DMS153 treated with DMSO at 0.1 percent for 48 hours (cell line): ENCODE measurements around the gene S100A11.
A peak's percentile ranks its signal among the peaks of the same experiment; 100 is the strongest.

Source experiments
- DNase-seq: peaks from one replicate; lab custom pipeline; 2025; ENCODE audit not compliant: unreplicated experiment; lab: John Stamatoyannopoulos, UW

S100A11 gene

DNA sequence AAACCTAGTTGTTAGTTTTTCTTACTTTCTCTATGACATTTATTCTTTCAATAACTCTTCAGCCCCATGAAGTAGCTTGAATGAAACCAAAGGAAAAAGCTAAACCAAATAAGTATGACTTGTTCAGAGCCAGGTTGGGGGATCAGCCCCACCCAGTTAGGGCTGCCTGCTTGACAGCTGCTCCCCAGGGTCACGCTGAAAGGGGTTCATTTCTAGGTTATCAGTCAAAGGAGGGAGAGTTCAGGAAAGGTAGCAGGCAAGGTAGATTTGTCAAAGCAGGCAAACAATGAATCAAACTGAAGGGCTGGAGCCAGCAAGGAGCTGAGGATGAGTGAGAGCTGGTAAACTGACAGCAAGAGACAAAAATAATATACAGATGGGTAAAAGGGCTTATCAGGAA lies 3.1 kb upstream of the S100A11 start:
- no peak for DNase-seq

DNA sequence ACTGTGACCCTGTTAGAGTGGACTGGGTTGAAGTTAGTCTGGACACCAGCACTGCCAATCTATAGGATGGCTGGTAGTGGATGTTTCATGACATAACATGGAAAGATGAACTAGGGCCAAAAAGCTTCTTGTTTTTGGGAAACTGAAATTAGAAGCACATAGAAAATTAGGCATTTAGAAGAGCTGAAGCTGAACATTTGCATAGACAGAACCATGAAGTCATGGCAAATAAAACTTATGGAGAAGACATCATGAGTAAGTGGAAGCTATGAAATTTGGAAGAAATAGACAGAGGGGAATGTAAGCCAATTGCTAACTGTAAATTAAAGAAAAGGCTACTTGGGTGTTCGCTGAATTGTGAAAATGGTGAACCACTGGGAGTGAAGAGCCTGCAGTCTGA lies 2.7 kb upstream of the S100A11 start:
- no peak for DNase-seq

DNA sequence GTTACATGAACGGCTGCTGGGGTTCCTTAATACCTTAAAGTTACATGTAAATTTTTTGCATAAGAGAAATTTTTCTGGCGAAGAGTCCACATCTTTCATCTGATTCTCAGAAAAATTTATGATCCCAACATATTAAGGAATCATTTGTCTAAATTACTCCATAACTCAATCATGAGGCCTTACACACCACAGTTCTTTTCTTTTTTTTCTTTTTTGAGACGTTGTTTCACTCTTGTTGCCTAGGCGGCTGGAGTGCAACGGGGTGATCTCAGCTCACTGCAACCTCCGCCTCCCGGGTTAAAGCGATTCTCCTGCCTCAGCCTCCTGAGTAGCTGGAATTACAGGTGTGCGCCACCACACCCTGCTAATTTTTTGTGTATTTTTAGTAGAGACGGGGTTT lies 2.1 kb upstream of the S100A11 start:
- DNase-seq, result no peak

DNA sequence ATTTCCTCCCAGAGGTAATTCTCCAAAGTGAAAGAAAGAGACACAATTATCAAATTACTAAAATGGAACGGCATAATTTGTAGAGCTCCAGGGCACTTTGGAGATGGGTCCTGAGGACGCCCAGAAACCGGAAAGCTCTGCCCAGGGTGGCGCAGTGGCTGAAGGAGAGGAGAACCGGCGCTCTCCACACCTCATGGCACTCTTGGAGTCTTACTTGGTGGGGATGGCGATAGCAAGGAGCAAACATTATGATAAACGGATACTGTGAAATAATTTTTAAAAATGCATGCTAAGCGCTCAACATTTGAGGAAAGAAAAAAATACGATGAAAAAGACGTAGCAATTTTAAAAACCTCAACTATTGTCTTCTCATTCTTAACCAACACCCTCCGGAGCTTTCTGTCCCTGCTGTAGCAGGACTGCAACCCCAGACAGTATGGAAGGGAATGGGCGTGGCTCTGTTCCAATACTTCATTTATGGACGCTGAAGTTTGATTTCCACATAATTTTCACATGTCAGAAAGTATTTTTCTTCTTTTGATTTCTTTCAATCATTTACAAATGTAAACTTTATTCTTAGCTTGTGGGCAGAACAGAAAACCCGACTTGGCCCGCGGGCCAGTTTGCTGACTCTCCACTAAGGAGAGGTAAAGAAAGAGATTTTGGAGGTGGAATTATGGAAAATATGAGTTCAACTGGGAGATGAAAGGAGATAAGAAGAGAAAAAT lies 1.1 kb downstream of the S100A11 start:
- peak; percentile 78 for DNase-seq

DNA sequence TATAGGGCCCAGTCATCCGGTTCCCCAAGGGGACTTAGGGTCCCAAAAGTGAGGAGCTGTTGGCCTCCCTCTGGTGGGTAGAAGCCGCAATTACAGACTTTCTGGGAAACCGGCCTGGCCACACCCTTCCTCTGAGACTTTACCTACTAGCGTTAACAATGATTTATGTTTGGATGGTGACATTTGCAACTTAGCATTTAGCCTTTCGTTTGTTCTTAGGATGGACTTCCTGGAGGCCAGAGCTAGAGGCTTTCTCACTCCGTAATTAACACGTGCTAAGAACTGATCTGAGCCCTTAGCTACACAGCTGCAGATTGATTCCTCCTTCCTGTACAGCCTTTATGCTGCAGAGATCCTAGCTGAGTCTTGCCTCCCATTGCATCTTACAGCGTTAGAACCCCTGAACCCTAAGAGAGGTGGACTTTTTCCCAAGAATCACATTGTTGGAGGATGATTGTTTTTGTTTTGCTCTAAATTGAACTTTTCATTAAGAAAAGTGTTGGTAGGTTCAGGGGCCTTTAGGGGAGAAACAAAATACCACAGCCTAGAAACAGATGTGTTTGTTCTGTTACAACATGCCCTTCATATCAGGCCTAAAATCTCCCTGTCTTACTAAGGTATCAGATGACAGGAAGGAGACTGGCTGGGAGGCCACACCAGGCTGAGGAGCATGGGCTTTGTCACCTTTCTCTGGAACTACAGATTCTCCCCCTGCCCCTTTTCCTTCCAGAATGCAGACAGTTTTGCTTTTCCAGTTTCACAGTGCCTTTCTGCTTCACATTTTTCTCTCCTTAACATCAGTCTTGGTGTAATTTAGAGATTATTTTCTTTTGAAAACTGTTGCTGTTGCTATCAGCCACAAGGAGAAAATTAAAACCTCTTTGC lies 1.9 kb downstream of the S100A11 start:
- peak; percentile 98 for DNase-seq

DNA sequence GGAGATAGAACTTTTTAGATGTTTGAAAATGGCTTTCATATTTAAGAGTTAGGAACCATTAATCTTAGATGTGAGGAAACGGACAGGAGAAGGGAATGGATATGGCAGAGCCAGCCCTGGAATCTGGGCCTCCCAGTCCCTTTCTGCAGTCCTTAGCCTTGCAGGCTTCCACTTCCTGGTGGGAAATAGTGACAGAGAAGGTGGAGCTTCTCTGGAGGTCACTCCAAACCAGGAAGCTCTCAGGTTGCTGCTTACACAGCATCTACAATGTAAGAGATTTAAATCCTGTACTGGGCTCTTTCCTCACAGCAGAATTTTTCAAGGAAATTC lies 2.5 kb downstream of the S100A11 start:
- peak; percentile 98 for DNase-seq

DNA sequence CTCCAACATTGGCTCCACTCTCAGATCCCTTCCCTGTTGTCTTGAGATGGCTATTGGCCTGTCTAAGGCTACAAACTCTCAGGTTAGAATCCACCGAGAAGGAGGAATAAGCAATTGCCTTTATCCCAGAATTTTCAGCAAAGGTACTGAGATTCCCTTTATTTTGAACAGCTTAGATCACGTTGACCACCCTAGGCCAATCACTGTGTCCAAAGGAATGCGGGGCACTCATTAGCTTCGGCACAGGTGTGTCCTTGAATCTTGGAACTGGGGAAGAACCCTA lies 6.9 kb downstream of the S100A11 start:
- no peak for DNase-seq

DNA sequence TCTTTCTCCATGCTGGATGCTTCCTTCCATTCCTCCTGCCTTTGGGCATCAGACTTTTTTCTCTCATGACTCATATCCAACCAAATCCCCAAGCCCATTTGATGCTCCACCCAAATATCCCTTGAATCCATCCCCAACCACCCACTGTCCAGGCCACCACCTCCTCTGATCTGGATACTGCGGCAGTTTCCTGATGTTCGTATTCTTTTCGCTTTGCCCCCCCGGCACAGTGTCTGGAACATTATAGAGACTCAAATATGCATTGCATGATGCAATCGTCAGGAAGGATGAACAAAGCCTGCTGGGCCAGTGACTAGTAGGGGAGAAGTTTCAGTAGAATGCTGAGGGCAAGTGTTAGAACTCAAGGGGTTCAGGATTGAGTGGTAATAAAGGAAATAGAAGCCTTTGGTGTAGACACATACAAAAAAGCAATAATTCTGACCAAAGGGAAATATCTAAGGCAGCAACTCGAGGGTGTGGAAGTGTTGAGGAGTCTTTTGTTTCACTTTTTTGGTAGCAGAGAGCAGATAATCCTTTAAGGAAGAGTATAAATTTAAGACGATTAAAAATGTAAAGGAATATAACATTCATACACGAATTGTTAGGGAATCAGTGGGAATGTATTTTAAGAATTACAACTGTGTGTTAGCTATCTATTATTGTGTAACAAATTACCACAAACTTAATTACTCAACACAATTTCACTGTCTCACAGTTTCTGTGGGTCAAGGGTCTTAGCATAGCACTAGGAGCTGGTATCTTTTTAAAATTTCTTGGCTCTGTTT lies 7.5 kb downstream of the S100A11 start:
- no peak for DNase-seq

DNA sequence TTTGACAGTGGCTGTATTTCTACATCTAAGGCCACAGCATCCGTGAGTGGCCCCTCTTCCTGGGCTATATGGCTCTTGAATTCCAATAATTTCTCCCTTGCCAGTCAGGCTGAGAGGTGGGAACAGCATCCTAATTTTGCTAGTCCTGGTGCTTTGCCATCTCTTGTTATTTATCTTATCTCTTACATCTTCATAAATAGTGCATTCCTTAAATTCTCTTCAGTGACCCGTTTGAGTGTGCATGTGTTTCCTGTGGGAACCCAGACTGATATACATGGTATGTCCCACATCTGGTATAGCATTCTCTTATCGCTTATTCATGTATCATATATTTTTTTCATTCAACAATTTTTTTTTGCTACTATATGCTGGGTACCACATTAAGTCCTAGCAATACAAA lies 9.9 kb downstream of the S100A11 start:
- DNase-seq, result no peak

DNA sequence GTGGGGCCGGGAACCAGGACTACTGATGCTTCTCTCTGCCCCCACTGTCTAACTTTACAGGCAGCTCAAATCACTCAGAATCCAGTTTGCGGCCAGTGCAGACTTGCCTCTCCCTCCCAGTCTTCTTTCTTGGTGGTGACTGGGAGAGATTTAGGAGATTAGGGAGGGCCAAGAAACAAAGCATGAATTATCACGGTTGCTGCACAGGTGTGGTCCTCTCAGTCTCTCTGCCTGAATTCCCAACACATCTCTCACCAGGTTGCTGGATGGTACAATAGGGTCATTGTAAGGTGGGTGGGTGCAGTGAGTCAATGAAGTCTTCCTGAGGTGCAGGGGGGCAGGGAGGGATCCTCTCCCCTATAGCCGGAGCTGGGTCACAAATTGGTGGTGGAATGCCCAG lies 12.6 kb downstream of the S100A11 start:
- no peak for DNase-seq

DNA sequence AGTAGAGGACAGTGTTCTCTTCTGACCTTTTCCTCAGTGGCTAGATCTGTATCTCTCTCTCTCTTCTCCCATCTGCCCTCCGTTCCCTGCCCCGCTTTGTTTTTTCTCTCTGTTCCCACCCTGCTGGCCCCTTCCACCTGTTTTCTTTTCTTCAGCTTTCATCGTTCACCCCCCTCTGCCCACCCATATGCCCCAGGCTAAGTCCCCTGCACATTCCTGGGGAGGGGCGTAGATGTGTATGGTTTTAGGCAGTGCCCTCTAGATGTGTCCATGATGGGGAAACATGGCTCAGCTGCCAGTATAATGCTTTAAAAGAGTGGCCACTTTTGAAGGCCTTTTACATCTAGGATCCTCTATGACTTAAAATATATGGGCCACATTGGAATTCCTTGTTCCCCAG lies 13.6 kb downstream of the S100A11 start:
- DNase-seq, result no peak

DNA sequence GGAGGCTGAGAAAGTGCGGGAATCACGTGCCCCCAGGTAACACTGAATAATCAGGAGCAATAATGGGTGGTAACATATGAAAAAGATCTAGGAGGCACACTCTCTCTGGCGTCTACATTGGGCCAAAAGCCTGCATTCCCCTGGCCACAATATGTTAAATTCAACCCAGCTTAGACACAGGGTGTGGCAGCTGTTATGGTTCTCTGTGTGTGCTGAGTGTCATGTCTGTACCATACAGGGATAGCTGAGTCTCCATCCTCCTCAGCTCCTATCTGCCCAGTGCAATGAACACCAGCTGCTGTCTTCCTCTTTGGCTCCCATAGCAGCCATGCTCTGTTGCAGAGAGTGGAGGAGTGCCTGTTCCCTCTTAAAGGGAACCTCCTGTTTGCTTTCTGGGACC lies 14.3 kb downstream of the S100A11 start:
- no peak for DNase-seq

DNA sequence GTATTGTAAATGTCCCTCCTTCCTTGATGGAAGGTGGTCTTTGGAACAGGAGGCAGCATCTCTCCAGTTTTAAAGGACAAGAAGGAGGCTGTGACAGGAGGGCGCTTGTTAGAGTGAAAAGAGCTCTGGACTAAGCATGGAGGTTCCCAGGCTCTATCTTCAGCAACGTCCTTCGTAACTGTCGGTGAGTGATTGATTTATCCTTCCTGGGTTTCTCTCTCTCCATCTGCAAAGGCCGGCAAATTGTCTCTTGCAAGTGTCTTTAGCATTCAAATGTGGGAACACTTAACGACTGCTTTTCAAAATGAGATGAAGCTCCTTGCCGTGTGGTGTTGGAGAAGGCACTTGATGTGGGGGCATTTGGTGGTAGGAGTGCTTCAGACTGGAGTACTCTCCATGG lies 15.2 kb downstream of the S100A11 start:
- no peak for DNase-seq

DNA sequence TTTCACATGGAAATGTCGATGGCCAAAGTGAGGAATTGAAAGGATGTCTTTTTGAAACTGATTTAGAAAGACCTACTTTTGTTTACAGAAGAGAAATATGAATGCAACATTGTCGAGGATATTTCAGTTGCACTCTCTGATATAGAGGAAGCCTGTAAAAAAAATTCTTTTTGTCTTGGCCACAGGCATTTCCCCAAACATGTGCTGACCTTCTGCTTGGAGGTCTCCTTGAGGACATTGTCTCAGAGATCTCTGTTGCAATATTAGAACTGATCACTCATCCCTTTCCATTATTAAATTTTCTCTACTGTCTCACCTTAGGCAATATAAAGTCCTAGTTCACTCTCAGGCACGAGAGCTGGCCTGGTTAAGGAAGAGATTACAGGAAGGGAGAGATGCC lies 16.0 kb downstream of the S100A11 start:
- DNase-seq, result no peak

DNA sequence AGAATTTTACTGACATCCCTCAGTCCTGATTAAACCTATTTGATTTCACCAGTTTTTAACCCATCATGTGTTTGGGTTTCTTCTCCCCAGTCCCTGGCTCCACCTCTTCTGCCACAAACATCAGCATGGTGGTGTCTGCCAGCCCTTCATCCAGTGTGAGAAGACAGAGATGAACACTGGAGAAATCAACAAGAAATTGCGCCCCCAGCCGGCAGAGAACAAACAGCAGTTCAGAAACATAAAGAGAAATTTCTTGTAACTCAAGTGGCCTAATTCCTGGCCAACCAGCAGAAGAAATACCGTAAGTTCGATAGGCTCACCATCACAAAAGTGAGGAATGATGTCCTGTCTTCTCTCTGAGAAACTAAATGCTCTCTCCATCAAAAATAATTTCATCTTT lies 18.3 kb downstream of the S100A11 start:
- no peak for DNase-seq

DNA sequence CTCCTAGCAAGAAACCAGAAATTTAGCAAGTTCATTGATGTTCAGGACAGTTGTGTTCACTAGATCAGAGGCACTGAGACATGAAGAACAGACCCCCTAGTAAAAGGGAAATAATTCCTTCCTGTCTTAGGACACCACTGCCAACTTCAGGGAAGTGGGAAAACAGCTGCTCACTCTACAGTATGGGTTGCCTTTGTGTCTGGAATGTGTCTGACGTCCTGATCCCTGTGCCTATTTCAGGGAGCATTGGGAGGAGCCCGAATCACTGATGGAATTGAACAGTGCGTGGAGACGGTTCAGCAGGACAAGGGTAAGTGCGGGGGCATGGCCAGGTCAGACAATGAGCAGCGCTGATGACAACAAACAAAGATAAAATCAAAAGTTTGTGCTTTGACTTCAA lies 21.0 kb downstream of the S100A11 start:
- no peak for DNase-seq

DNA sequence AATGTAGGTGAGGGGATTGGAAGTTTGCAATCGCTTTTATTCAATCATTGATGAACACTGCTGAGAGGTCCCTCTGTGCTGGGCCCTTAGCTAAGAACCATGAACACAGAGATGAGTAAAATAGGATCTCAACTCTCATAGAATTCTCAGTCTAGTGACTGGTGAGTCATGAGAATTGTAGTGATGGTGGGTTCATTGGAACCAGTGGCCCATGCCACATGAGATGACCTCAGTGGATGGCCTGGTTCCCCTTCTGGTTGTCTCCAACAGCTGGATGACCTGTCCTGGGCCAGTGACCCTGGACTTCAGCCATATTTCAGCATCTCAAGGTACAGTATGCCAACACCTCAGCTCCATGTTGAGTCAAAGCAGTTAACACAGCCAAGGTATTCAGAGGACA lies 21.9 kb downstream of the S100A11 start:
- DNase-seq, result no peak

DNA sequence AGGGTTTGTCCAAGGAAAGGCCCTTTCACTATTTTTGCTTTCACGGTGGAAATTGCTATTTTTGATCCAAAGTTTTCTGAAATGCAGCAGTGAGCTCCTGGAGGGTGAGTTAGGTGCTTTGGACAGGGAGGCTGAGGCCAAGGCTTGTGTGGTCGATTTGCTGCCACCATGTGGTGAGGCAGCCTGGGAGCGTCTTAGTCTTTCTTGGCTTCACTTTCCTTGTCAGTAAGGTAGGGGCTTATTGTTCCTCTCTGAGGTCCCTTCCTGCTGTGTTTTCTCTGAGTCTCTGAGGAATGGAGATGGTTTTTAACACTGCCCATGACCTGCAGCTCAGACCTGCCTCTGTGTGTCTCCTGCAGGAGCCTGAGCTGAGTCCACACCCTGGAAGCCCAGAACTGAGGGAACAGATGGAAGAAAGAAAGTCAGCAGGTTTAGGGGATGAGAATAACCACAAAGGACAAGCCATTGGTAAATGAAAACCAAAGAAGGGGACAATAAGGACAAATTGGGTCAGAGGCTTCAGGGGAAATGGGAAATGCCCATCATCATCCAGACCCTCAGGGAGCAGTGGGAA lies 23.1 kb downstream of the S100A11 start:
- peak; percentile 9 for DNase-seq

DNA sequence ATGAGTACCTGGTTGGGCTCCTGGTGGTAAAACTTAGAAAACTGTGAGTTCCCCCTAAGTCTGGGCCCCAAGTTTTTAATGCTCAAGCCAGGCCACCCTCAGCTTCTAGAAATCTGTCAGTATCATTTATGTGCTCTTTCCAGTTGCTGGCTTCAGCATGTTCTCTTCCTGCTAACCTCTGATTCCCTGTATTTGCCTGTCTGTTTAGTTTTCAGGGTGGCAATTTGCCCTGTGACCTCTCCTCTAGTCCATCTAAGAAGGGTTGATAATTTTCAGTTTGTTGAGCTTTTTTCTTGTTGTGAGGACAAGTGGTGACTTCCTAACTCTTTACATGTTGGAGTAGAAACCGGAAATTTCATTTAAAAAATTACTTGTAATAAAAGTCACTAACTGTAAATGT lies 27.1 kb downstream of the S100A11 start:
- no peak for DNase-seq

DNA sequence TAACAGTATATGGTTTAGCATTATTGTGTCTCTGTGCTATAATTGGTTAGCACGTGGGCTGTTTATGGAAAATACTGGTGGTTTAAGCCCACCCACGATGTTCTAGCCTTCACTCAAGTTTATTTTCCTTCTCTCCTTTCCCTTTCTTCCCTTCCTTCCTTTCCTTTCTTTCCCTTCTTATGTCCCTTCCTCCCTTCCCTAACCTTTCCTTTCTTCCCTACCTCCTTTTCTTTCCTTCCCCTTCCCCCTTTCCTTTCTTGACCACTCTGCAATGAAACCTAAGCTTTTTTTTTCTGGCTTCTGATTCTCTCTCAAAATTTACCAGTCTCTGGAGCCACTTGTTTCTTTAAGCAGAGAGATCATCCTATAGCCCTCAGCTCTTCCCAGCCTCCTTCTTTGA lies 29.8 kb downstream of the S100A11 start:
- DNase-seq, result no peak

DNA sequence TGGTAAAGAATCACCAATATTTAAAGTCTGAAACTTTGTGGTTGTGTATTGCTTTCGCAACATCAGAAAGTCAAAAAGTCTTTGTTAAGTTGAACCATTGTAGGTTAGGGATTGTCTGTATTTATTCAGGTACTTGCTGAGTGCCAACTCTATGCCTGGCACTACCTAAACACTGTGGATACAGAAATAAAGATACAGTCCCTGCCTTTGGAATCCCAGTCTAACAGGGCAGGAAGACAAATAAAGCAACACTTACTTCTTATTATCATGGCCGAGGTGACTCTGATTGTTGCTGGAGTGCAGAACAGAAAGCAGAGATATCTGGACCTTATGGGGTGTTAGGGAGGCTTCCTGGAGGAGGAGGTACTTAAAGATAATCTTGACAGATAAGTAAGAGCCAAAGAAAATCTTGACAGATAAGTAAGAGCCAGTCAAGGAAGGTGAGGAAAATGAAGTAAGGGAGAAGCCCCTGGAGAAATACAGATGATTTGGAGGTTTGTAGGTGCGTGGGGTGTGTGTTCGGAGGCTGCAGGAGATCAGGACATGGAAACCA lies 31.4 kb downstream of the S100A11 start:
- no peak for DNase-seq
